GM12878 (cell line): ENCODE results near the gene PAOX. TPM values are rescaled to one million over a fixed set of nuclear protein-coding genes. Genes with fewer than 3 reads are reported as not detected.

Experiments
- ATAC-seq: fragments of 200-7000 bp; cut with Tn5 transposase; 3 replicates; pipeline ENCODE4 v1.9.1; 2020; ENCODE audit warnings: mild to moderate bottlenecking, moderate library complexity
- BruUV-seq: library from RNA; stranded (reverse); fragments of 400-500 nt; replicated peaks from 2 replicates; lab custom pipeline; 2021; lab: Mats Ljungman, UMichigan
- CTCF ChIA-PET: fragments of 300-600 bp; sonication (Branson Sonifier 250); formaldehyde crosslinking; extraction: SDS; loops from one replicate; lab custom pipeline; 2021; ENCODE audit warnings: inconsistent platforms; lab: Yijun Ruan, JAX
- POLR2A ChIA-PET: fragments of 350-600 bp; formaldehyde crosslinking; extraction: SDS; loops from one replicate; lab custom pipeline; 2021; ENCODE audit warnings: inconsistent platforms; lab: Charles Lee
- RAD21 ChIA-PET: fragments of 300-600 bp; sonication (Branson Sonifier 250); formaldehyde crosslinking; loops from one replicate; lab custom pipeline; 2023; ENCODE audit warnings: antibody characterized with exemption; ENCODE audit not compliant: unreplicated experiment; lab: Charles Lee
- SMC1A ChIA-PET: fragments of 300-600 bp; sonication (Branson Sonifier 250); formaldehyde crosslinking; loops from one replicate; lab custom pipeline; 2023; ENCODE audit not compliant: unreplicated experiment, uncharacterized antibody; lab: Charles Lee
- DNase-seq: peaks from one replicate; pipeline ENCODE4 v3.0.0-alpha.2; 2011; ENCODE audit warnings: low read depth, low spot score
- FAIRE-seq: peaks from 3 replicates; lab custom pipeline; 2011; peaks lifted over from hg19 to GRCh38; lab: Jason Lieb, UNC
- H2AFZ ChIP-seq: 2 replicates; pipeline ENCODE4 v1.6.0; 2011; ENCODE audit warnings: low read depth, low read length, control low read depth; ENCODE audit not compliant: control insufficient read depth
- H3K27ac ChIP-seq: 2 replicates; pipeline ENCODE4 v1.5.1; 2011; ENCODE audit warnings: control low read depth; ENCODE audit not compliant: control insufficient read depth, insufficient read depth
- H3K27me3 ChIP-seq, 2 experiments: replicated peaks in 1 of 2; 2 replicates each; pipeline versions ENCODE4 v1.6.0 to v1.6.1; 2011; ENCODE audit warnings: low read length in 1 of 2; ENCODE audit not compliant: control insufficient read depth in 2 of 2, insufficient read depth in 2 of 2
- H3K36me3 ChIP-seq, 2 experiments: 2 replicates each; pipeline ENCODE4 v1.5.1; 2011; ENCODE audit warnings: low read length in 1 of 2; ENCODE audit not compliant: control insufficient read depth in 2 of 2, insufficient read depth in 2 of 2
- H3K4me1 ChIP-seq: 2 replicates; pipeline ENCODE4 v1.6.1; 2011; ENCODE audit warnings: mild to moderate bottlenecking, low read length, moderate library complexity, mixed read lengths; ENCODE audit not compliant: control insufficient read depth, insufficient read depth
- H3K4me2 ChIP-seq: 2 replicates; pipeline ENCODE4 v1.6.0; 2011; ENCODE audit warnings: control low read depth; ENCODE audit not compliant: control insufficient read depth, insufficient read depth
- H3K4me3 ChIP-seq: fragments of 200-600 bp; sonication (generic); 2 replicates; pipeline ENCODE4 v1.5.1; 2016
- H3K79me2 ChIP-seq: 2 replicates; pipeline ENCODE4 v1.6.0; 2011; ENCODE audit warnings: low read length; ENCODE audit not compliant: control insufficient read depth, insufficient read depth
- H3K9ac ChIP-seq: 2 replicates; pipeline ENCODE4 v1.8.0; 2011; ENCODE audit warnings: low read length, control low read depth, mixed read lengths; ENCODE audit not compliant: control insufficient read depth, insufficient read depth
- H3K9me3 ChIP-seq: replicated peaks from 3 replicates; pipeline ENCODE4 v1.5.1; 2011; ENCODE audit warnings: mild to moderate bottlenecking, low read length; ENCODE audit not compliant: control insufficient read depth, insufficient read depth
- H4K20me1 ChIP-seq: 2 replicates; pipeline ENCODE4 v1.6.0; 2011; ENCODE audit not compliant: control insufficient read depth, insufficient read depth
- BHLHE40 ChIP-seq, 2 experiments: fragments of 450-650 bp in 1 of 2; IDR thresholded peaks; 2 replicates each; pipeline ENCODE4 v1.6.1; 2011 to 2017; ENCODE audit warnings: low read depth in 2 of 2, borderline replicate concordance in 1 of 2, improper control_type of control experiment in 1 of 2, low read length in 1 of 2, mild to moderate bottlenecking in 1 of 2
- CHD4 ChIP-seq: fragments of 200-600 bp; sonication (generic); IDR thresholded peaks from 2 replicates; pipeline ENCODE4 v1.6.1; 2016; ENCODE audit warnings: mild to moderate bottlenecking
- CREB1 ChIP-seq: IDR thresholded peaks from 2 replicates; pipeline ENCODE4 v1.6.1; 2012; ENCODE audit warnings: low read depth, mild to moderate bottlenecking, inconsistent platforms
- EED ChIP-seq: sonication (generic); IDR thresholded peaks from 2 replicates; pipeline ENCODE4 v1.6.1; 2016; ENCODE audit warnings: antibody characterized with exemption, low read depth
- ETV6 ChIP-seq, 2 experiments: fragments of 450-650 bp in 1 of 2; IDR thresholded peaks in 1 of 2; conservative IDR thresholded peaks in 1 of 2; 2 replicates each; pipeline ENCODE4 v1.6.1; 2014; ENCODE audit warnings: antibody characterized with exemption in 1 of 2, borderline replicate concordance in 1 of 2, low read depth in 1 of 2, mild to moderate bottlenecking in 1 of 2, moderate library complexity in 1 of 2
- NFXL1 ChIP-seq: fragments of 450-650 bp; IDR thresholded peaks from 2 replicates; pipeline ENCODE4 v1.6.1; 2017; ENCODE audit warnings: antibody characterized with exemption, mild to moderate bottlenecking, borderline replicate concordance
- RAD21 ChIP-seq: IDR thresholded peaks from 2 replicates; pipeline ENCODE4 v1.6.1; 2011; ENCODE audit warnings: mild to moderate bottlenecking, low read depth, low read length, moderate library complexity; ENCODE audit not compliant: insufficient read depth
- SMAD5 ChIP-seq: IDR thresholded peaks from 2 replicates; pipeline ENCODE4 v1.6.1; 2016; ENCODE audit warnings: antibody characterized with exemption, low read depth
- SRF ChIP-seq, 2 experiments: IDR thresholded peaks; 2 replicates each; pipeline ENCODE4 v1.6.1; 2011; ENCODE audit warnings: low read depth in 2 of 2, low read length in 2 of 2, mild to moderate bottlenecking in 1 of 2, moderate library complexity in 1 of 2
- ZNF217 ChIP-seq: fragments of 450-650 bp; IDR thresholded peaks from 2 replicates; pipeline ENCODE4 v1.6.1; 2017; ENCODE audit warnings: antibody characterized with exemption, mild to moderate bottlenecking
- WGBS: methylation state at CpG from one replicate; pipeline ENCODE4 v1.1.6; 2016; ENCODE audit warnings: low lambda C conversion rate; ENCODE audit not compliant: insufficient replicate concordance, insufficient coverage; ENCODE audit errors: missing lambda C conversion rate; 5-methylcytosine and 5-hydroxymethylcytosine counted together
- in situ Hi-C: fragments of 300-500 bp; cut with MboI; formaldehyde crosslinking; loops from 9 replicates; pipeline ENCODE4 v1.14.3; 2018; ENCODE audit warnings: mixed read lengths
- intact Hi-C: fragments of 100-400 bp; cut with micrococcal nuclease; formaldehyde crosslinking; loops from one replicate; pipeline ENCODE4 v1.14.2; 2022; ENCODE audit not compliant: unreplicated experiment
- polyA plus RNA-seq, 11 experiments: library from polyadenylated mRNA; depleted of rRNA in 4 of 11; unstranded in 6 of 11; stranded (reverse) in 5 of 11; fragments of >200 nt; fragmentation: Nextera tagmentation in 4 of 11; fragmentation: Illumina TruSeq in 1 of 11; extraction: Ambion mirVana in 4 of 11; extraction: Trizol in 1 of 11; gene quantifications; 1 replicate in 1 of 11; 2 replicates in 10 of 11; pipeline versions ENCODE4 v1.2.1 to v1.2.3, GENCODE V29; 2011 to 2016; ENCODE audit warnings: inconsistent platforms in 2 of 11, missing spikeins in 2 of 11, low read depth in 1 of 11
- total RNA-seq, 4 experiments: library from RNA; depleted of rRNA in 3 of 4; stranded (reverse); fragments of >200 nt in 3 of 4; fragmentation: Illumina TruSeq in 1 of 4; extraction: Trizol in 1 of 4; gene quantifications; 2 replicates each; pipeline versions ENCODE4 v1.2.1 to v1.2.3, GENCODE V29; 2013 to 2021

Gene PAOX
- total and polyA plus RNA-seq, 10 of the 15 experiments (the other 5 are each of a cell fraction or from before 2014, with no cell fraction given): 1.2 to 22.2 (median 10.5) TPM

DNA sequence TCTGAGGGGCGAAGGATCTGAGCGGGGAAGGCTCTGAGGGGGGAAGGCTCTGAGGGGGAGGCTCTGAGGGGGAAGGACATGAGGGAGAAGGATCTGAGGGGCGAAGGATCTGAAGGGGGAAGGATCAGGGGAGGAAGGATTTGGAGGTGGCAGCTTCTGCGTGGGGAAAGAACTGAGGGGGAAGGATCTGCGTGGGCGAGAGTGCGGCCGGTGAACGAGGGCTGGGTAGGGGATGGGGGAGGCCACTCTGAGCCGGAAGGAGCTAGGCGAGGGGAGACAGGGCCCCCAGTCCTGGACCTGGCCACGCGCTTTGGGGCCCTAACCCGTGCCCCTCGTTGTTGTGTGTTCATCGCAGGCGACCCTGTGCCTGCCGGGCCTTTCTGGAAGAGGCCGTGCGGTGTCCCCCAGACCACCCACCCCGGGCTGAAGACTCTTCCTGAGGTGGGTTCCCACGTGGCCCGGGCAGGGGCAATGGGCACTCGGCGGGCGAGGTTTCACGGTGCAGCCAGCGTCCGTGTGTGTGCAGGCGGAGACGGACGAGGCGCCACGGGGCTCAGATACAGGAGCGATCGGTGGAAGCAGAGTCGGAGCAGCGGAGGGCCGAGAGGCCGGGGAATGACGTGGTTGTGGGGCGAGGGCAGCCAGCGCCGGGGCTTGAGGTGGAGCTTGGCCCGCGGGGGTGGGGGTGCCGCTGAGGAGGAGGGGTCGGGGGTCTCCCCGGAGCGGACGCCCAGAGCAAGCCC lies 44.4 kb upstream of the PAOX start:
- H3K27me3 ChIP-seq: peaks cover 5 to 12% of the 10 kb centered on the region in 2 experiments
- H3K9ac ChIP-seq: no peak overlapping the region
- 0 out of 2 replicates have a peak overlapping the region, but pooled peaks have one; percentile 2 for H3K4me2 ChIP-seq
- intact Hi-C loops (no loop called here), in situ Hi-C loops (no loop called here)
- no peak overlapping the region for H3K27ac ChIP-seq
- no peaks in the 10 kb centered on the region for H3K4me1 ChIP-seq
- no peak overlapping the region for H2AFZ ChIP-seq
- CTCF ChIA-PET: no interaction called here
- SMC1A ChIA-PET: no interaction called here
- POLR2A ChIA-PET: no interaction called here
- ATAC-seq (peak; percentile 31), FAIRE-seq (no peak), DNase-seq (no peak)
- BruUV-seq: no TSS peak
- no peak overlapping the region for H3K4me3 ChIP-seq
- no peaks in the 10 kb centered on the region; the same call in 2 of the 3 replicates for H3K9me3 ChIP-seq
- 32% methylated on average over 31 of the region's 51 CpGs for WGBS
- H3K79me2 ChIP-seq: no peaks in the 10 kb centered on the region
- TF ChIP-seq SMAD5 (no peak), CREB1 (no peak), BHLHE40 (IDR thresholded peaks at IDR 0.05; ENCODE audit: borderline replicate concordance in 1 of 2, low read depth in 2 of 2, low read length in 1 of 2) (no peak), SRF (IDR thresholded peaks at IDR 0.05; ENCODE audit: low read depth in 2 of 2, low read length in 2 of 2) (no peak), CHD4 (no peak), NFXL1 (no peak), RAD21 (no peak), ZNF217 (no peak), ETV6 (conservative IDR thresholded peaks at IDR 0.05 in 1 of 2, IDR thresholded peaks at IDR 0.05 in 1 of 2; ENCODE audit: borderline replicate concordance in 1 of 2, low read depth in 1 of 2) (no peak), EED (no peak)
- H3K36me3 ChIP-seq: no peaks in the 10 kb centered on the region
- no peaks in the 10 kb centered on the region for H4K20me1 ChIP-seq
- RAD21 ChIA-PET: no interaction called here
